GM12873 (cell line): Measurements from ENCODE around the gene R3HCC1L.

Source experiments
- CTCF ChIP-seq: IDR thresholded peaks from 2 replicates; pipeline ENCODE4 v1.5.1; 2012; ENCODE audit warnings: low read depth, mild to moderate bottlenecking, moderate library complexity, low read length, control low read depth; ENCODE audit not compliant: insufficient read depth; ENCODE audit errors: missing control alignments

Gene R3HCC1L

GRCh38 chr10:98242823-98243222, 108.4 kb downstream of the R3HCC1L start:
- peak; percentile 35 for TF ChIP-seq CTCF

GRCh38 chr10:98244141-98244540, 109.7 kb downstream of the R3HCC1L start:
- TF ChIP-seq CTCF, result no peak

- TF ChIP-seq CTCF, result no peak
Observed at GRCh38 chr10:98244586-98244985, 110.1 kb downstream of the R3HCC1L start.

GRCh38 chr10:98246911-98247805, 112.7 kb downstream of the R3HCC1L start:
- no peak for TF ChIP-seq CTCF

GRCh38 chr10:98248018-98248417, 113.6 kb downstream of the R3HCC1L start:
- TF ChIP-seq CTCF, result no peak

GRCh38 chr10:98249134-98249533, 114.7 kb downstream of the R3HCC1L start:
- TF ChIP-seq CTCF, result no peak

- no peak for TF ChIP-seq CTCF
Observed at GRCh38 chr10:98251399-98251798, 116.9 kb downstream of the R3HCC1L start.
